KOPT-K1 (cell line): ENCODE results near the gene SH3GLB1.
"Not testable (repeated sequence)": the region's sequence is repeated elsewhere in the genome, so short reads cannot be mapped to it uniquely, and the experiment has no call there.

Experiments used
- H3K27ac ChIP-seq: fragments of 200-600 bp; sonication (generic); 2 replicates; pipeline ENCODE4 v1.5.1; 2016; ENCODE audit warnings: antibody characterized with exemption, mild to moderate bottlenecking, low read depth, low read length; ENCODE audit not compliant: poor library complexity, severe bottlenecking
- H3K36me3 ChIP-seq: fragments of 200-600 bp; sonication (generic); 2 replicates; pipeline ENCODE4 v1.5.1; 2017; ENCODE audit warnings: antibody characterized with exemption, mild to moderate bottlenecking, low read length, moderate library complexity; ENCODE audit not compliant: insufficient read depth
- H3K9me3 ChIP-seq: fragments of 200-600 bp; sonication (generic); 2 replicates; pipeline ENCODE4 v1.5.1; 2017; ENCODE audit warnings: antibody characterized with exemption, low read length, mild to moderate bottlenecking; ENCODE audit not compliant: insufficient read depth, poor library complexity, severe bottlenecking

SH3GLB1 gene

DNA sequence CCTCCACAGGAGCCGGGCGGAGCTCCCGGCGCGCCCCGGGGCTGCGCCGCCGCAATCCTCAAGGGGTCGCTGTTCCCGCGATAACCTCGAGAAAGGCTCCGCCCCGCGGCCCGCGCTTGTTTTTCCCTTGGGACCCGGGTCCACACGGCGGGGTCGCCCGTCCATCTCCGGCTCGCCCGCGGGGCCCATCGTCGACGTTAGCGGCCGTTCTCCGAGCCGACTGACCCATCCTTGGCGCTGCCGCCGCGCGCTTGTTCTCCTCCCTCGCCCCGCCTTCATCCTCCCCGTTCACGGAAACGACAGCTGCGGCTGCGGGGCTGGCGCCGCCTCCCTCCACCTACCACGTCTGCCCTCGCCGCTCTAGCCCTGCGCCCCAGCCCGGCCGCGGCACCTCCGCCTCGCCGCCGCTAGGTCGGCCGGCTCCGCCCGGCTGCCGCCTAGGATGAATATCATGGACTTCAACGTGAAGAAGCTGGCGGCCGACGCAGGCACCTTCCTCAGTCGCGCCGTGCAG is at the start of gene SH3GLB1:
Gene SH3GLB1 (plus strand): TSS at position 119 of the 514 bp plus-strand sequence. CDS start 324 bp downstream, at position 443.
- H3K36me3 ChIP-seq = no peaks in the 10 kb centered on the region
- H3K27ac ChIP-seq = peak within 1 kb of the TSS; percentile 92
- H3K9me3 ChIP-seq = no peaks in the 10 kb centered on the region

DNA sequence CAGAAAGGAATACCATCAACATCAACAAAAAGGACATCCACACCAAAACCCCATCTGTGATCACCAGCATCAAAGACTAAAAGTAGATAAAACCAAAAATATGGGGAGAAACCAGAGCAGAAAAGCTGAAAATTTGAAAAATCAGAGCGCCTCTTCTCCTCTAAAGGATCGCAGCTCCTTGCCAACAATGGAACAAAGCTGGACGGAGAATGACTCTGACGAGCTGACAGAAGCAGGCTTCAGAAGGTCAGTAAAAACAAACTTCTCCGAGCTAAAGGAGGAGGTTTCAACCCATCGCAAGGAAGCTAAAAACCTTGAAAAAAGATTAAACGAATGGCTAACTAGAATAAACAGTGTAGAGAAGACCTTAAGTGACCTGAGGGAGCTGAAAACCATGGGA is 46.0 kb upstream of the SH3GLB1 start:
- not testable (repeated sequence) for H3K9me3 ChIP-seq, H3K27ac ChIP-seq, H3K36me3 ChIP-seq

- H3K9me3 ChIP-seq = no peaks in the 10 kb centered on the region
- H3K27ac ChIP-seq = no peak overlapping the region
- H3K36me3 ChIP-seq = no peaks in the 10 kb centered on the region
Measured at GRCh38 chr1:86666368-86666767, 38.0 kb upstream of the SH3GLB1 start.

- no peaks in the 10 kb centered on the region for H3K9me3 ChIP-seq
- H3K27ac ChIP-seq = no peak overlapping the region
- no peaks in the 10 kb centered on the region for H3K36me3 ChIP-seq
Measured at GRCh38 chr1:86687595-86687994, 16.8 kb upstream of the SH3GLB1 start.

DNA sequence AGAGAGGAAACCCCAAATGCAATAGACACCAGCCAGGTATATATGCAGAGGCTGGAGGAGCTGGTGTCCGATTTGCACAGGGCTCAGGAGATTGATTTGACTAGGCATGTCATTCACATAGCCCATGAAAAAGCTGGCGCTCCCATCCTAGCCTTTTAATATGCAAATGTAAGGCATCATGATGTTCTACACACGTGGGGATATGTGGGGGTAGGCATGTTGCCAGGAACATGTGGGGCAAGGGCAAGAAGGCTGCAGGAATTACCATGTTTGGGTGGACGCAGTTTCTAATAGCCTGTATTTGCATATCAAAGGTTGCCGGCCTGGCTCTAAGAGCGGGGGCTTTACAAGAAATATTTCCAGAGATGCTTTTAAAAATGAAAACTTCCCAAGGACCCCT is 11.7 kb upstream of the SH3GLB1 start:
- Histone ChIP-seq H3K27ac (no peak overlapping the region), H3K36me3 (no peaks in the 10 kb centered on the region), H3K9me3 (no peaks in the 10 kb centered on the region)

- H3K27ac ChIP-seq = no peak overlapping the region
- H3K36me3 ChIP-seq = no peaks in the 10 kb centered on the region
- H3K9me3 ChIP-seq = no peaks in the 10 kb centered on the region
Measured at GRCh38 chr1:86695400-86695799, 9.0 kb upstream of the SH3GLB1 start.

DNA sequence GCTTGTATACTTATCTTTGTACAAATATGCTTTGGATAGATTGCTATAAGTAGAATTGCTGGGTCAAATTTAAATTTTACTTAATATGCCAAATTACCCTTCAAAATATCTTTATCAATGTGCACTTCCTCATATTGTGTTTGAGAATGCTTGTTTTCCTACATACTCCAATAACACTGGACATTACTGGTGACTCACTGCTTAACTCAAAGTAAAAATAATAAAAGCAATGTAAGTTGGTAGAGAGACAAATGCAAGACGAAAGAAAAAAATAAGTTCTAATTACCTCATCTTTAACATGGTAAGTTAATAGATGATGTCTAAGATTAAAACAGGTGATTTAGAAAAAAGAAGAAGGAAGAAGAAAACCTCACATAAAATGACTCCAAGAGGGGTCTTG is 7.9 kb upstream of the SH3GLB1 start:
- Histone ChIP-seq H3K36me3 (no peaks in the 10 kb centered on the region), H3K27ac (no peak overlapping the region), H3K9me3 (no peaks in the 10 kb centered on the region)

DNA sequence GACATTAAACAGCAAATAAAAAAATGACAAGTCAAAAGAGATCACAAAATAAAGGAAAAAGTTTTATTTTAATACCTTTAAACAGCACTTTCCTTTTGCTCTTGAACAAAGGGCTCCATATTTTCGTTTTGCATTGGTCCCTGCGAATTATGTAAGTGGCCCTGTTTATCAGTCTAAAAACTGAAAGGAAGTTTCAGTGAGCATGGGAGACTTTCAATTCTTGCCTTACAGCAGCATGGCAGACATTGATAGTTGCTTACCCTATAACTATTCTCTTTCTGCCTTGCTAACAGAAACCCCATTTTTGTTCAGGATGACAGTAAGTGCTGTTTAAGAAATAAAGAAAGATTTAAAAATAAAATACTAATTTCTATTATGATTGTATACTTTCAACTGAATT is 5.2 kb upstream of the SH3GLB1 start:
- Histone ChIP-seq H3K27ac (no peak overlapping the region), H3K9me3 (no peaks in the 10 kb centered on the region), H3K36me3 (no peaks in the 10 kb centered on the region)

DNA sequence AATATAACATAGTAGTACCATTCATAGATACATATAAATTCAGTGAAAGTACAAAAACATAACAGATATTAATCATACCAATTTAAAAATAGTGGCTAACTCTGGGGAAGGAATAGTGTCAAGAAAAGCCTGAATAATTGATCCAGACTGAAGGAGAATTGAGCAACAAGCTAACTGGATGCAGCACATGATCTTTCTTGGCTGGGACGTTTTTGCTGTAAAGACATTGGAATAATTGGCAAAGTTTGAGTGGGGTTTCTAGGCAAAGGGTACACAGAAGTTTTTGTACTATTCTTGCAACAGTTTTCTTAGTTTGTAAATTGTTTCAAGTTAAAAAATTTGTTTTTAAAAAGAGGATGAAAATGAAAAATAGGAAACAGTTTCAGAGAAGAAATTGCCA is 2.6 kb upstream of the SH3GLB1 start:
- Histone ChIP-seq H3K36me3 (no peaks in the 10 kb centered on the region), H3K9me3 (no peaks in the 10 kb centered on the region), H3K27ac (no peak overlapping the region)

GRCh38 chr1:86702954-86703494 is 1.4 kb upstream of the SH3GLB1 start:
- not testable (repeated sequence) for H3K36me3 ChIP-seq, H3K9me3 ChIP-seq
- H3K27ac ChIP-seq = peak overlapping the region; percentile 92

DNA sequence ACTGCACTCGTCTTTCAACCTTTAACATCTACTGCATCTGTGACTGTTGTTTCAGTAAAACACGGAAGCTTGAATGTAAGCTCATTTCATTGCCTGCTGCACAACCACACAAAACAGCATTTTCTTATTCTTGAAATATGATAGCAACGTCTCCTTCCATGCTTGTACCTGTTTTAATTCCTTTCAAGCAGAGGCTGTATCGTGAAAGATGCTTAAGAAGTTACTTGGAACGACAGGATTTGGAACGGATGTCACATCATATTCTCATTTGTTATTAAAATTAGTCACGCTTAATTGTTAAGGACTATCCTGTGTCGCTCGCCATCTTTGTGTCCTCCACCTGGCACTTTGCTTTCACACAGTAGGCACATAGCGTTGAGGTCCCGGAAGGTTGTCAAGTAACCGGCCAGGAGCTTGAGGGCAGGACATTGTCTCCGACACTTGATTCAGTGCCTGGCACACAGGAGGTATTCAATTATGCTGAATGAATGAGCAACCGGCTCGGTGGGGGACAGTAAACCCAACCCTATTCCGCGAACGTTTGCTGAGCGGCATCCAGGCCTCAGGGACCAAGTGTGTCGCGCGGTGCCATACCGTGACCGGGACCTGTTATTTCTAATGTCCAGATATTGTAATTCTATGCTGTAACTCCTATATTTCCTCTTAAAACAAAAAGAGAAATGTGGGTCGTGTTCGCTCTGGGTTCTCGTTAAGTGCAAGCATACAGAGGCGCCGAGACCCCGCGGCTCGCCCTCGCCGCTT is 499 bp upstream of the SH3GLB1 start:
- H3K27ac ChIP-seq = peak overlapping the region; percentile 92
- H3K36me3 ChIP-seq = no peaks in the 10 kb centered on the region
- no peaks in the 10 kb centered on the region for H3K9me3 ChIP-seq

GRCh38 chr1:86704972-86705664 is 742 bp downstream of the SH3GLB1 start:
- Histone ChIP-seq H3K36me3 (no peaks in the 10 kb centered on the region), H3K9me3 (no peaks in the 10 kb centered on the region), H3K27ac (peak overlapping the region; percentile 92)

DNA sequence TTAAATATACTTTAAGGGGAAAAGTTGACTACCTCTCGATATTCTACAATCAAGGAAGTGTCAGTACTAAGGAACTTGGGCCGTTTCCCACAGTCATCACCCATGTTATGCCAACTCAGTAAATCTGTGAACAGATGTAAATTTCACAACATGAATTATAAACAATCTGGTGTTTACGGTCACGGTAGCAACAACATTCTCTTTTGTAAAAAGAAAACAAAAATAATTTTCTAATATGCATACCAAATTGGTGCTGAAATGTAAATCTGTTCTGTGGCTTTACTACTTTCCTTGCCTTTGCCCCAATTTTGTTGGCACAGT is 1.2 kb downstream of the SH3GLB1 start:
- H3K9me3 ChIP-seq = no peaks in the 10 kb centered on the region

DNA sequence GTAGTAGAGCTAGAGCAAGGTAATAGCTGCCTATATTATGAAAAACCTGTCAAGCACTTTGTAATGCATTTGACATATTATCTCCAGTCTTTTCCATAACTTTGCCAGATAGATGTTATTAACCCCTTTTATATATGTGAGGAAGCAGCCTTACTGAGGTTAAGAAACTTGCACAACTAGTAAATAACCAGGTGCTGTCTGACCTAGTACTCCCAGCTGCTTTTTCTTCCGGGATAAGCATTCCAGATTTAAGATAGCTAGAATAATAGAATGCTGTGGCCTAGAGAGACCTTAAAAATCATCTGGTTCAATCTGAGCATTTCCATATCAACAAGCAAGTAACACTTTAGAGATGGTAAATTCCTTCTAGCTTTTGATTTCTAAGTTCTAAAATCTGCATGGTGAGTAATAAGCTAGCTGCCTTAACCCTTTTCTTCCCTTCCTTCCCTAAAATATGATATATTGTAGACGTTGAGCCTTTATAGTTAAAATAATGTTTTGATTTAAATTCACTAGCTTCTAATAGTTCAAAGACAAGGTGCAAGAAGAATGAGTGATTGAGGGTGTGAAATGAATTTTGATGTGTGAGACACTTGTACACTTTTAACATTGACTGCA is 1.8 kb downstream of the SH3GLB1 start:
- H3K27ac ChIP-seq = peak overlapping the region; percentile 92
- H3K9me3 ChIP-seq = no peaks in the 10 kb centered on the region

More for the DNA sequence above, 1.2 kb downstream of the SH3GLB1 start:
- Histone ChIP-seq H3K27ac (peak overlapping the region; percentile 92), H3K36me3 (no peaks in the 10 kb centered on the region)

GRCh38 chr1:86708920-86709319 is 4.5 kb downstream of the SH3GLB1 start:
- no peaks in the 10 kb centered on the region for H3K36me3 ChIP-seq
- H3K27ac ChIP-seq = no peak overlapping the region
- H3K9me3 ChIP-seq = no peaks in the 10 kb centered on the region

More for the DNA sequence above, 1.8 kb downstream of the SH3GLB1 start:
- no peaks in the 10 kb centered on the region for H3K36me3 ChIP-seq
